Measurements from ENCODE around the gene PLET1. TPM values are rescaled to one million over a fixed set of nuclear protein-coding genes. Genes with fewer than 3 reads are reported as not detected.

PLET1 gene
- total RNA-seq, 1 donor from 2014 or later: not detected

DNA sequence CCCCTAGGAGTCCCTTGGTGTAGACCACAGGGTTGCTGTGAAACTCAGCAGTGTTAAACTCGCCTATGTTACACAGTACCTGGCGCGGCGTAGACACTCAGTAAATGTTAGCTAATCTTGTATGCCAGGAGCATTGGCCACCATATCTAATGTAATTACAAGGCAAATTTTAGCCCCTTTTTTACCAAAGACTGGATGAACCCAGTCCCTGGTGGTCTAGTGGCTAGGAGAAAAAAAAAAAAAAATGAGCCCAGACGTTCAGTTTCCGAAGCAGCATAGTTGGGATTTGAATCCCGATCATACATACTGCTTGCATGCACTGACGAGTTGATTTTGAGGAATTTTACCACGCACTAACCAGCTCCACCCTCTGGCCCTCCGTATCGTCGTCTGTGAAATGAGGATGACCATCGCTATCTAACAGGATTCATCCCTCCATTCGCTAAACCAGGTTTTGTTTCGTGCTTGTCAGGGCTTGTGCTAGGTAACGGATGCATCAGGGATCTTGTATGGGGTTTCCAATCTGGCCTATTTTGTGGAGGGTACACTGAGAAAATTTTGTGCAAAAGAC is 33.7 kb downstream of the PLET1 start:
- Mint-ChIP-seq H3K27ac (ENCODE audit: unreplicated experiment) (peak overlapping the region; percentile 97), H3K27me3 (ENCODE audit: low read depth) (no peaks in the 10 kb centered on the region), H3K4me1 (ENCODE audit: low read depth) (peaks cover 38% of the 10 kb centered on the region), H3K4me3 (ENCODE audit: unreplicated experiment) (peak overlapping the region; percentile 84), H3K36me3 (ENCODE audit: low read depth) (peaks cover 12% of the 10 kb centered on the region), H3K9me3 (ENCODE audit: low read depth) (peaks cover 4% of the 10 kb centered on the region)
- no peak for DNase-seq (ENCODE audit: low spot score)
- TF ChIP-seq, protein P1, sequence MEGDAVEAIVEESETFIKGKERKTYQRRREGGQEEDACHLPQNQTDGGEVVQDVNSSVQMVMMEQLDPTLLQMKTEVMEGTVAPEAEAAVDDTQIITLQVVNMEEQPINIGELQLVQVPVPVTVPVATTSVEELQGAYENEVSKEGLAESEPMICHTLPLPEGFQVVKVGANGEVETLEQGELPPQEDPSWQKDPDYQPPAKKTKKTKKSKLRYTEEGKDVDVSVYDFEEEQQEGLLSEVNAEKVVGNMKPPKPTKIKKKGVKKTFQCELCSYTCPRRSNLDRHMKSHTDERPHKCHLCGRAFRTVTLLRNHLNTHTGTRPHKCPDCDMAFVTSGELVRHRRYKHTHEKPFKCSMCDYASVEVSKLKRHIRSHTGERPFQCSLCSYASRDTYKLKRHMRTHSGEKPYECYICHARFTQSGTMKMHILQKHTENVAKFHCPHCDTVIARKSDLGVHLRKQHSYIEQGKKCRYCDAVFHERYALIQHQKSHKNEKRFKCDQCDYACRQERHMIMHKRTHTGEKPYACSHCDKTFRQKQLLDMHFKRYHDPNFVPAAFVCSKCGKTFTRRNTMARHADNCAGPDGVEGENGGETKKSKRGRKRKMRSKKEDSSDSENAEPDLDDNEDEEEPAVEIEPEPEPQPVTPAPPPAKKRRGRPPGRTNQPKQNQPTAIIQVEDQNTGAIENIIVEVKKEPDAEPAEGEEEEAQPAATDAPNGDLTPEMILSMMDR (IDR thresholded peaks at IDR 0.05): peak; percentile 32

GRCh38 chr11:112226062-112226830 is 34.4 kb downstream of the PLET1 start, which contains the start of gene PTS:
TSS of gene PTS (plus strand) at chr11:112226428. CDS start at chr11:112226444, 16 bp downstream.
- peak within 1 kb of the TSS; percentile 97 for H3K27ac Mint-ChIP-seq (ENCODE audit: unreplicated experiment)
- H3K4me3 Mint-ChIP-seq (ENCODE audit: unreplicated experiment): peak within 1 kb of the TSS; percentile 84
- peaks cover 4% of the 10 kb centered on the region for H3K9me3 Mint-ChIP-seq (ENCODE audit: low read depth)
- TF ChIP-seq, protein P1 (IDR thresholded peaks at IDR 0.05): no peak
- H3K36me3 Mint-ChIP-seq (ENCODE audit: low read depth): peaks cover 12% of the 10 kb centered on the region
- DNase-seq (ENCODE audit: low spot score): no peak
- peaks cover 38% of the 10 kb centered on the region for H3K4me1 Mint-ChIP-seq (ENCODE audit: low read depth)
- H3K27me3 Mint-ChIP-seq (ENCODE audit: low read depth): no peaks in the 10 kb centered on the region

DNA sequence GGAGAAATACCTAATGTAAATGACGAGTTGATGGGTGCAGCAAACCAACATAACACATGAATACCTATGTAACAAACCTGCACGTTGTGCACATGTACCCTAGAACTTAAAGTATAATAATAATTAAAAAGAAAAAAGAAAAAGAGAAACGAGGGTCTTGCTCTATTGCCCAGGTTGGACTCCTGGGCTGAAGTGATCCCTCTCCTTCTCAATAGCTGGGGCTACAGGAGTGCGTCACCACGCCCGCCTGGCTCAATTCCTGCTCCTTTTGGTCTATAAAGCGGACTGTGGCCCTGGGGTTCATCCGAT is 35.0 kb downstream of the PLET1 start:
- Mint-ChIP-seq H3K4me3 (ENCODE audit: unreplicated experiment) (peak overlapping the region; percentile 84), H3K27me3 (ENCODE audit: low read depth) (no peaks in the 10 kb centered on the region), H3K36me3 (ENCODE audit: low read depth) (peaks cover 8% of the 10 kb centered on the region), H3K27ac (ENCODE audit: unreplicated experiment) (peak overlapping the region; percentile 97), H3K9me3 (ENCODE audit: low read depth) (peaks cover 4% of the 10 kb centered on the region), H3K4me1 (ENCODE audit: low read depth) (peaks cover 38% of the 10 kb centered on the region)
- TF ChIP-seq, protein P1 (IDR thresholded peaks at IDR 0.05): no peak
- no peak for DNase-seq (ENCODE audit: low spot score)

DNA sequence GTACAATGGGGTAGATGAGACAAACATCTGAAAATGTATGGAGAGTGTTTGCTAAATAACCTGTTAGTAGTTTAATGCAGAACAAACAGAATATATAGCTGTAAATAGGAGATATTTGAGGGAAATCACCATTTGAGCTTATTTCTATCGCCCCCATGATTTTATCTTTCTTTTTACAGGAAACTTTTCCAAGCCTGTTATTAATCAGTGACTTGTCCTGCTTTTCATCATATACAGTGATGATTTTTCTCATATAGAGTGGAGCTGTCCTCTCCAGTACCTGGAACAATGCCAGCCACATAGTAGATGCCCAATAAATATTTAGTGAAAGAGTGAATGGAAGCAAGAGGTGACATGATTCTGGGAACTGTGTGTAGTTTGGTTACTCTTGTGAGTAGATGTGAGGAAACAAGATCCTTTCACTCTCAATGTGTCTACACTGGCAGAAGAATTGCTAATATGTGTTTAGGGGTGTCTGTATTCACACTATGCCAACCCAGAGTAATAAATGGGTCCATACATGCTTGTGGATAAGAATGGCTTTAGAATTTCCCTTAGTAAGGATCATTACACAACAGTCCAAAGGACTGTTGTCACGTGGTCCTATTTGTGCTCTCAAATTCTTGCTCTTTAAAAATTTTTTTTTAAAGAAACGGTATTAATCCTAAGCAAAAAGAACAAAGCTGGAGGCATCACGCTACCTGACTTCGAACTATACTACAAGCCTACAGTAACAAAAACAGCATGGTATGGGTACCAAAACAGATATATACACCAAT is 36.7 kb downstream of the PLET1 start:
- Mint-ChIP-seq H3K4me3 (ENCODE audit: unreplicated experiment) (no peak overlapping the region), H3K36me3 (ENCODE audit: low read depth) (peaks cover 3% of the 10 kb centered on the region), H3K27ac (ENCODE audit: unreplicated experiment) (no peak overlapping the region)

GRCh38 chr11:112223121-112223520 is 37.5 kb downstream of the PLET1 start:
- TF ChIP-seq, protein P1 (IDR thresholded peaks at IDR 0.05): no peak
- Mint-ChIP-seq H3K9me3 (ENCODE audit: low read depth) (peaks cover 4% of the 10 kb centered on the region), H3K4me3 (ENCODE audit: unreplicated experiment) (no peak overlapping the region), H3K27me3 (ENCODE audit: low read depth) (no peaks in the 10 kb centered on the region), H3K36me3 (ENCODE audit: low read depth) (no peaks in the 10 kb centered on the region), H3K4me1 (ENCODE audit: low read depth) (peaks cover 18% of the 10 kb centered on the region), H3K27ac (ENCODE audit: unreplicated experiment) (no peak overlapping the region)
- no peak for DNase-seq (ENCODE audit: low spot score)

More for the DNA sequence above, 36.7 kb downstream of the PLET1 start:
- DNase-seq (ENCODE audit: low spot score): no peak
- TF ChIP-seq, protein P1 (IDR thresholded peaks at IDR 0.05): no peak
- H3K27me3 Mint-ChIP-seq (ENCODE audit: low read depth): no peaks in the 10 kb centered on the region
- peaks cover 27% of the 10 kb centered on the region for H3K4me1 Mint-ChIP-seq (ENCODE audit: low read depth)
- peaks cover 4% of the 10 kb centered on the region for H3K9me3 Mint-ChIP-seq (ENCODE audit: low read depth)

Measured in chondrocyte (in vitro differentiated cells).